ENCODE results near the gene NBDY.

DNA sequence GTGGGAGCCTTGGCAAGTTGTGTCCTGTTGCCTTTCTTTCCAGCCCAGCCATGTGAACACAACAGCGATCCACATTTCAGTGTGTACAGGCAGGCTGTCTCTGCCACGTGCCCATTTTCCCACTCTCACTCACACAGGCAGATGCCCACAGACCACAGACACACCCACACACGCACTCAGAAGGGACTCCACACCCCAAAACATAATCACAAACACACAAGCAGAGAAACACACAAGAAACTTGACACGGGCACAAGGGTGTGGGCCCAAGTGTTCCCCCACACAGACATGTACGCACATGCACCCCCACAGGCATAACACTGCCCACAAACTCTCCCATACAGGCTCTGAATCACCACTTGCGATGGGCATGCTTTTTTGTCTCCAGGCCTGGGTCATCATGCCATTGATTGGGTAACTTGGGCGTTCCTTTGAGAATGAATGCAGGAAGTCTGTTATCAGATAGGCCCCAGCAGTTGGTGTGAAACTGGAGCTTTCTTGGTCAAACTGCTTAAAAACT is 84.3 kb downstream of the NBDY start:
- TF ChIP-seq, protein P1, sequence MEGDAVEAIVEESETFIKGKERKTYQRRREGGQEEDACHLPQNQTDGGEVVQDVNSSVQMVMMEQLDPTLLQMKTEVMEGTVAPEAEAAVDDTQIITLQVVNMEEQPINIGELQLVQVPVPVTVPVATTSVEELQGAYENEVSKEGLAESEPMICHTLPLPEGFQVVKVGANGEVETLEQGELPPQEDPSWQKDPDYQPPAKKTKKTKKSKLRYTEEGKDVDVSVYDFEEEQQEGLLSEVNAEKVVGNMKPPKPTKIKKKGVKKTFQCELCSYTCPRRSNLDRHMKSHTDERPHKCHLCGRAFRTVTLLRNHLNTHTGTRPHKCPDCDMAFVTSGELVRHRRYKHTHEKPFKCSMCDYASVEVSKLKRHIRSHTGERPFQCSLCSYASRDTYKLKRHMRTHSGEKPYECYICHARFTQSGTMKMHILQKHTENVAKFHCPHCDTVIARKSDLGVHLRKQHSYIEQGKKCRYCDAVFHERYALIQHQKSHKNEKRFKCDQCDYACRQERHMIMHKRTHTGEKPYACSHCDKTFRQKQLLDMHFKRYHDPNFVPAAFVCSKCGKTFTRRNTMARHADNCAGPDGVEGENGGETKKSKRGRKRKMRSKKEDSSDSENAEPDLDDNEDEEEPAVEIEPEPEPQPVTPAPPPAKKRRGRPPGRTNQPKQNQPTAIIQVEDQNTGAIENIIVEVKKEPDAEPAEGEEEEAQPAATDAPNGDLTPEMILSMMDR (IDR thresholded peaks at IDR 0.05; ENCODE audit: low read depth, low read length) = no peak
- TF ChIP-seq POLR2A (IDR thresholded peaks at IDR 0.05; ENCODE audit: extremely low read depth, insufficient read length) (peak; percentile 17), MAX (IDR thresholded peaks at IDR 0.05; ENCODE audit: low read depth, low read length) (peak; percentile 70)

All from NB4 (cell line).